ENCODE results near the gene EBNA1BP2. TPM values are rescaled to one million over a fixed set of nuclear protein-coding genes. Genes with fewer than 3 reads are reported as not detected.

EBNA1BP2 gene
- total and polyA plus RNA-seq, 2 experiments from 2014 or later: 48.2 to 65.0 TPM

GRCh38 chr1:43199093-43199726, 27.1 kb upstream of the EBNA1BP2 start:
- H3K4me1 ChIP-seq (ENCODE audit: low read depth): no peaks in the 10 kb centered on the region
- H3K27me3 ChIP-seq: no peaks in the 10 kb centered on the region
- no peak for DNase-seq (ENCODE audit: low read depth in 1 of 2, low spot score in 1 of 2)
- no peak overlapping the region for H3K4me3 ChIP-seq
- no peaks in the 10 kb centered on the region for H3K9me3 ChIP-seq (ENCODE audit: low read depth)
- TF ChIP-seq CTCF (IDR thresholded peaks at IDR 0.05; ENCODE audit: low read depth, low read length): no peak
- no peaks in the 10 kb centered on the region for H3K36me3 ChIP-seq
- H3K27ac ChIP-seq: no peak overlapping the region

- no peaks in the 10 kb centered on the region for H3K4me1 ChIP-seq (ENCODE audit: low read depth)
- no peaks in the 10 kb centered on the region for H3K9me3 ChIP-seq (ENCODE audit: low read depth)
- no peak overlapping the region for H3K27ac ChIP-seq
- TF ChIP-seq CTCF (IDR thresholded peaks at IDR 0.05; ENCODE audit: low read depth, low read length): no peak
- no peaks in the 10 kb centered on the region for H3K36me3 ChIP-seq
- DNase-seq (ENCODE audit: low read depth in 1 of 2, low spot score in 1 of 2): no peak
- H3K27me3 ChIP-seq: no peaks in the 10 kb centered on the region
- no peak overlapping the region for H3K4me3 ChIP-seq
Measured at GRCh38 chr1:43197343-43198127, 25.4 kb upstream of the EBNA1BP2 start.

GRCh38 chr1:43194509-43194908, 22.4 kb upstream of the EBNA1BP2 start:
- Histone ChIP-seq H3K36me3 (no peaks in the 10 kb centered on the region), H3K4me3 (no peak overlapping the region), H3K27ac (no peak overlapping the region), H3K4me1 (ENCODE audit: low read depth) (no peaks in the 10 kb centered on the region), H3K9me3 (ENCODE audit: low read depth) (no peaks in the 10 kb centered on the region), H3K27me3 (no peaks in the 10 kb centered on the region)
- TF ChIP-seq CTCF (IDR thresholded peaks at IDR 0.05; ENCODE audit: low read depth, low read length): no peak
- no peak for DNase-seq (ENCODE audit: low read depth in 1 of 2, low spot score in 1 of 2)

DNA sequence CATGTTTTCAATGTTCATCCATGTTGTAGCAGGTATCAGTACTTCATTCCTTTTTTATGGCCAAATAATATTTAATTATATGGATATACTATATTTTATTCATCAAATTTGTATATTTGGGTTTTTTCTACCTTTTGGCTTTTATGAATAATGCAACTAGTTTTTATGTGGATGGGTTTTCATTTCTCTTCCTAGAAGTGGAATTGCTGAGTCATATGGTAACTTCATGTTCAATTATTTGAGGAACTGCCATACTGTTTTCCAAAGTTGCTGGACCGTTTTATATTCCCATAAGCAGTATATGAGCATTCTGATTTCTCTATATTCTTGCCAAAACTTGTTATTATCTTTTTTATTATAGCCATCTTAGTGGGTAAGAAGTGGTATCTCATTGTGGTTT, 16.0 kb upstream of the EBNA1BP2 start:
- Histone ChIP-seq H3K36me3 (no peaks in the 10 kb centered on the region), H3K4me1 (ENCODE audit: low read depth) (no peaks in the 10 kb centered on the region), H3K27me3 (no peaks in the 10 kb centered on the region), H3K9me3 (ENCODE audit: low read depth) (no peaks in the 10 kb centered on the region), H3K27ac (no peak overlapping the region), H3K4me3 (no peak overlapping the region)
- DNase-seq (ENCODE audit: low read depth in 1 of 2, low spot score in 1 of 2): no peak
- no peak for TF ChIP-seq CTCF (IDR thresholded peaks at IDR 0.05; ENCODE audit: low read depth, low read length)

GRCh38 chr1:43184995-43185394, 12.9 kb upstream of the EBNA1BP2 start:
- no peaks in the 10 kb centered on the region for H3K36me3 ChIP-seq
- H3K4me1 ChIP-seq (ENCODE audit: low read depth): no peaks in the 10 kb centered on the region
- DNase-seq (ENCODE audit: low read depth in 1 of 2, low spot score in 1 of 2): no peak
- no peaks in the 10 kb centered on the region for H3K27me3 ChIP-seq
- H3K4me3 ChIP-seq: no peak overlapping the region
- no peak overlapping the region for H3K27ac ChIP-seq
- no peaks in the 10 kb centered on the region for H3K9me3 ChIP-seq (ENCODE audit: low read depth)
- no peak for TF ChIP-seq CTCF (IDR thresholded peaks at IDR 0.05; ENCODE audit: low read depth, low read length)
